HT-29 (cell line): Measurements from ENCODE around the gene CPED1. TPM values are rescaled to one million over a fixed set of nuclear protein-coding genes. Genes with fewer than 3 reads are reported as not detected.
"Not testable (repeated sequence)": the region's sequence is repeated elsewhere in the genome, so short reads cannot be mapped to it uniquely, and the experiment has no call there.

Experiments used
- DNase-seq: peaks from one replicate; pipeline ENCODE4 v3.0.0-alpha.2; 2015; ENCODE audit warnings: low spot score
- total RNA-seq: library from RNA; depleted of rRNA; stranded (reverse); fragments of >200 nt; shearing (Covaris generic); gene quantifications from 2 replicates; pipeline ENCODE4 v1.2.3, GENCODE V29; 2014

Gene CPED1
- total RNA-seq, 1 experiment from 2014 or later, result not detected

DNA sequence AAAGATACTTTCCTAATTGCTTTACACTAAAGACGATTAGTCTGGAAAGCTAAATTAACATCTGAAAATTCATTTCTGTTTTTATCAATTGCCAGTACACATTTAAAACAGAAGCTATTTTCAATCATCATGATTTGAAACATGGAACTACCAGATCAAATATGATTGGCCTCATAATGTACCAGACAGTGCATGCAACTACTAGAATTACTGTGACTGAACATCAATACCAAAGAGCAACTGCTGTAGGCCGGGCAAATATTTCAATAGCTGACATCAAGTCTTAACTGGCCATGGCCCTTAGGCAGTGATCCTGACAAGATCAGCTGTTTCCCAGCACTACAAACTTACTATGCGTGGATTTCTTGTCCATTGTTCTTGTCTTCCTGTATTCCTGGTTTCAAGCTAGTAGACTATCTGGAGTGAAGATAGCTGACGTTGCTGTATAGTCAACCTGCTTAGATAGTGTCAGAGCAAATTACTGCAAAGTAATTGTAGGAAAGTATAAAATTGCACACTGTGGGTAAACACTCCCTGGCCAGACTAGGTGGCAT, 318.6 kb downstream of the CPED1 start:
- DNase-seq, result no peak

DNA sequence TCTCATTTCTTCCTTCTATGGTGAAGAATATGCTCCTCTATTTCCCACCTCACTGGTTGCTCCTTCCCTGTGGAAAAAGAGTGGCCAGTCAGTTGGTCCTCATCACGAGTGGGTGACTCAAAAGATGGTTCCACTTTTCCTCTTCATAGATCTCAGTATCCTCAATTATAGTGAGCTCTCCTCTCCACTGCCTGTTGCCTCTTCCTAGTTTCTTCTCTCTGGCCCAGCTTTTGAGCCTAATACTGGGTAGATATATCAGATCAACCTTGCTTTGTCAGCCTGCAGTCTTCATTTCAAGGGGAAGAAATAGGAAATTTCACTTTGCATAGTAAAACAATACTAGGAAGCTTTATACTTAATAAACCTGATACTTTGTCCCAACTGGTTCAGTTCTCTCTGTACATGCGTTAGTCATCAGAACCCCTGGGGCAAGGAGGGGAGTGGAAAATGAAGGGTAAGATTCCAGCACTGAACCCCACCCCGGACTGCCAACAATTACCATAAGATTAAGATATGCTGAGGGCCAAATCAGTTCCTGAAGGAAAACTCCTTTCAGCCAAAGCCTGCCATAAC, 324.8 kb downstream of the CPED1 start:
- DNase-seq, result no peak

DNA sequence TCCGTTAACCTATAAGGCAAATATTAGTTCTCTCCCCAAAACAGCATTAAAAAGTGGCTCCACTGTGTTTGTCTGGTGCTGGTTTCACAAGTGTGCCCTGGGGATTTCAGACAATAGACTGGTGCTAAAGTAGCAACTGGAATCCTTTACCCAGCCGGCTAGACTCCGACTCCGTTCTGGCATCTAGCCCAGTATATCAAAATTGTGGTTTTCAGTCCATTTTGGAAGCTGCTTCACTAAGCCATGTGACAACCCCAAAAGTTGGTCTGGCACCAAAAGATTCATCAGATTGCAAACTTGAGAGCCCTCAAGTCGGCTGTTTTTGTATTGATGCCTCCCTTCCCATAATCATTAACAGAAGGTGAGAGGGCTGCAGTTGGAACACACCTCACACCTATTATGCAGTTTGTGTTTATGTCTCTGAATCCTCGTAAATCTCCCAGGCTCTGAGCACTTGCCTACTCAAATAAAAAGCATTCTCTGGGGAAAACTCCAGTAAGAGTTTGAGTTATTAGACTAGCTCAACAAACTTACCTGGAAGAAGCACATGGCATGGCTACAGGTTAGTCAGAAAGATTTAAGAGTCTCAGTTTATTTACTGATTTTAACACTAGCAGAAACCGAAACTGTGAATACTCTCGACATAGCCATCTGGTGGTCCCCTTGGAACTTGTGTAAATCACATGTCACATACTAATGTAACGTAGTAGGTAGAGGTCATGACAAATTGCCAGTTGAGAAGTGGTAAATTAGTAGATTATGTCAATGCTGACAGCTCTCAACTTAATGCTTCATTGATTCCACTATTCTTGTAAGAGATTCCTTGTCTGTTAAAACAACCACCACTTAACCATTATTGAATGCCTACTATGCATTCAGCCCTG, 325.5 kb downstream of the CPED1 start:
- DNase-seq, result peak; percentile 74

DNA sequence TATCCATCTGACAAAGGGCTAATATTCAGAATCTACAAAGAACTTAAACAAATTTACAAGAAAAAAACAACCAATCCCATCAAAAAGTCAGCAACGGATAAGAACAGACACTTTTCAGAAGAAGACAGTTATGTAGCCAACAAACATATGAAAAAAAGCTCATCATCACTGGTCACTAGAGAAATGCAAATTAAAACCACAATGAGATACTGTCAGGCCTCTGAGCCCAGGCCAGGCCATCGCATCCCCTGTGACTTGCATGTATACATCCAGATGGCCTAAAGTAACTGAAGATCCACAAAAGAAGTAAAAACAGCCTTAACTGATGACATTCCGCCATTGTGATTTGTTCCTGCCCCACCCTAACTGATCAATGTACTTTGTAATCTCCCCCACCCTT, 326.7 kb downstream of the CPED1 start:
- DNase-seq, result not testable (repeated sequence)

DNA sequence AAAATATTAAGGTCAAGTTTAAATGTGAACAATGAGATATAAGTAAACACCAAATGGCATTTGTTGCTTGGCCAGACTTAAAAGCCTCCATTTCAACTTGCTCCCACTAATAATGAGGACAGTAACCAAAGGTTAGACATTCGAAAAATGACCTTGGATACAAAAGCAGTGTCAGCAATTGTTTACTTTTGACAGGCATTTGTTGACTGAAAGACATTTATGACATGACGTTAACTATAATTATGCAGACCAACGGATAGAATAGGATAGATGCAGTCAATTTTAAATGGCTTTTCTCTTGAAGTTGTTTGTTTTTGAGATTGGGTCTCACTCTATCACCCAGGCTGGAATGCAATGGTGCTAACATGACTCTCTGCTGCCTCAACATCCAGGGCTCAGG, 333.9 kb downstream of the CPED1 start:
- DNase-seq, result no peak

DNA sequence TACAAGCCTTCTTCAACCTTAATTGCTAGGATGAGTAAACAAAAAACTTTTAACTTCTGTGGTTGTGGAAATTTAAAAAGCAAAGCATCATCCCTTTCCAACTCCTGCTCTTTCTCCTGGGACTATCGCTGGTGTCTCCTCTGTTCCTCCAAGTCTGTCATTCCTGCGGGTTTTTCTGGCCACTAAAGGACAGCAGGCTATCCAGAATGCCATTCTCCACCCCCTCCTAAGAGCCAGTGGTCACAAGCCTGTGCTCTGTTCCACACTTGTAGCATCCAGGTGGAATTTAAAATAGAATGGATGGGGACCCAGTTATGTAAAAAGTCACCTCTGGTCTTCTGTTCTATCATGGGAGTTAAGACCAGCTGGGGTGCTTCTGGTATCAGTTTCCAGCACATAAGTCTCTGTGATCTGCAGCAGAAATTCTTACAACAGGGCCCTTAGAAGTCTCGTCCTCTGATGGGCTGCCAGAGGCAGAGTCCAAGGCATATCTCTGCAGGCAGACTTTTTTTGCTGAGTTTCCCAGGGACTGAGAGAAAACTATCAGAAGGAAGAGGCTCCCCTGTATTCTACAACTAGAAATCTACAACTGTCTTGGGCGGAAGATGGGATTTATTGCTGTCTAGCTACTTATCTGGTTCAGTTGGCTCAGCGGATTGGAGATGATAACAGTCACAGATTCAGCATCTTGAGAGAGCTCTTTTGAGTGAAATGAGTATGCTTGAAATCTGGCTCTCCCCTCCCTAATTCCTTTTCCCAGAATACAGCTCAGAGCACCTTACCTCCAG, 335.2 kb downstream of the CPED1 start:
- DNase-seq, result no peak

DNA sequence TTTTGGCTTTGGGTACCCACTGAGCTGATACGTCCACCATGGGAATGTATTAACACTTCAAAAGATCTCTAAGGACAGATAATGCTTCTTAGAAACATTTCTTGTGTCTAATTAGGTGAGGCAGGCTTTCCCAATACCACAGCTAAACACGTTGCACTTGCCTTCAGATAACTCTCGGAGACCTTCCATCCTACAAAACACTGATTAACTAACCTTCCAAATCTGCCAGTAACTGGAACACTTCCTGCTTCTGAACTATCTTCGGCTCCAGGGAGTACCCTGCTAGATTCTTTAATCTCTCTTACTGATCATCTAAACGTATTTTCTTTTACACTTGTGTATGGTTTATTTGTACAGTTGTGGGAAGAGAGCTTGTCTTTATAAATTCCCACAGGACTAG, 339.2 kb downstream of the CPED1 start:
- no peak for DNase-seq

DNA sequence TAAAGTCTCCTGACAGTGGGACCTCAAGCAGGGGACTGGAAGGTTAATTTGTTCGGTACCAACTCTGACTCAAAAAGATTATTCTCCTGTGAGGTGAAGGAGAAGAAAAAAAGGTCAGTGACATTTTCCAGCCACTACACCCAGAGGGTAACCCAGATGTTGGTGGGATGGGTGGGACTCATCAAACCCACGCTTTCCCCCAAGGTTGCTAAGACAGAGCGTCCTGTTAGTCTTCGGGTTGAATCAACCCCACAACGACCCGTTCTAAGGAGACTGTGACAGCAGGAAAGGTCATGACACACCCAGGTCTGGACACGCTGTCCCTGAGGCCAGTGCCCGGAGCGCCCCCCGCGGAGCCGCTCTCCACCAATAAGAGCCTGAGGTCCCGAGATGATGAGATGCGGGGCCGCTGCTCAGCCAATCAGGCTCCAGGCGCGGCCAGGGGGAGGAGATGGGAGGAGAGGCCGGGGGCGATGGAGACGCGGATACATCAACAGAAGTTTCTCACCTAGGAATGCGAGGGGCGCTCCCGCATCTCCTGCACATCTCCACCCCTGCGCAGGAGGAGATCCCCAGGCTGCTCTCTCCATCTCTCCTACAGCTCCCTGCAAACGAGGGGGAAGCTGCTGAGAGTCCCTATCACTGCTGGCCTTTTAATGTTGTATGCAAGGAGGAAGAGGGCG, 340.1 kb downstream of the CPED1 start, which contains the start of gene WNT16:
Gene WNT16, plus strand, starts transcription at position 493 of the 683 bp plus-strand sequence. CDS start 293 bp downstream, outside the sequence.
- no peak for DNase-seq

DNA sequence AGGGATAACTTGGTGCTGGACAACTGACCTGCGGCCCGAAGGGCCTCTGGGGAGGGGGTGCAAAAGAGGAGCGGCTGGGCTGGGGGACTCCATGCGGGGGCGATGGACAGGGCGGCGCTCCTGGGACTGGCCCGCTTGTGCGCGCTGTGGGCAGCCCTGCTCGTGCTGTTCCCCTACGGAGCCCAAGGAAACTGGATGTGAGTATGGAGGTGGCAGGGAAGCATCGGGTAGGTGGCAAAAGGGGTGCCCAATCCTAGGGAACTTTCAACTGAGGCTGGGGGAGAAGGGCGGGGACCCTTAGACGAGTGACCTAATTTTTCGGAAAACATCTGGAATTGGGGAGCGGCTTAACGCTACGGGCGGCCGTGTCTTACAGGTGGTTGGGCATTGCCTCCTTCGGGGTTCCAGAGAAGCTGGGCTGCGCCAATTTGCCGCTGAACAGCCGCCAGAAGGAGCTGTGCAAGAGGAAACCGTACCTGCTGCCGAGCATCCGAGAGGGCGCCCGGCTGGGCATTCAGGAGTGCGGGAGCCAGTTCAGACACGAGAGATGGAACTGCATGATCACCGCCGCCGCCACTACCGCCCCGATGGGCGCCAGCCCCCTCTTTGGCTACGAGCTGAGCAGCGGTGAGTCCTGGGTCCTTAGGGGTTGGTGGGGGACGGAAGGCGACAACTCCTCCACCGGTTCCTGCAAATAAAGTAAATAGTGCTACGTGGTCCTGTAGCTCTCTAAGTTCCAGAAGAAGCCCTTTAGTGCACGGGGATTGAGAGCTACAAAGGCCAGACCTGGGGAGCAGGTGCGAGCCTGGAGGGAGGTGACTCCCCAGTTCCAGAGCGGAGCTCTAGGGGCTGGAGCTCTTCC, 340.9 kb downstream of the CPED1 start:
- DNase-seq, result no peak

DNA sequence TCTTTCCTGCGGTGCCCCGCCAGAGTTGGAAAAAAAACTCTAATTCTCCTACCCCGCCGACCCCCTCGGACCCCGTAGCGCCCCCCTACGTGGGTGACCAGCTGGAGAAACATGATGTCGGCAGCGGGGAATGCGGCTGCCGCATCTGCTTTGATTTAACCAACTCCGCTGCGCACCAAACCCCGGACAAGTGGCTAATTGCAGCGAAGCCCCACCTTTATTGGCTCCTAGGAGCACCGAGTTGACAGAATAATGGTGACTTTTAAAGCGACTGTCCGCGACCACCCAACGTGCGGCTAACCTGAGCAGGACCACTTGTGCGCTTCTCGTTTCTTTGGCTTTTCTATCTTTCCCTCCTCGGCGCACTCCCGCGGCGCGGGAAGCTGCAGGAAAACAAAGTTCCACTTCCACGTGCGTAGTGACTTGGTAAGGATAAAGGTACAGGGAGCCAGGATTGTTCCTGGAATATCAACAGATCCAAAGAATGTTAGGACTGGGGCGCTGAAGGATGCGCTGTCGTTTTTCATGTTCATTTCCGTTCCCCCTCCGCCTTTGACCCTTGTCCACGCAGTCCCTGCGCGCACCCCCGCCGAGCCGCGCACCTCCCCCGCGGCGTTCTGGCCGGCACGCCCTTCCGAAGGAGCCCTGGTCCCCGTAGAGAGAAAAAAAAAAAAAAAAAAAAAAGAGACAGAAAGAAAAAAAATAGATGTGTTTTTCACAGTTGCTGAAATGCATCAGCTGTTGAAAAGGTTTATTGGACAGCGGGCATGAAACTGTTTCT, 341.7 kb downstream of the CPED1 start:
- DNase-seq, result no peak

DNA sequence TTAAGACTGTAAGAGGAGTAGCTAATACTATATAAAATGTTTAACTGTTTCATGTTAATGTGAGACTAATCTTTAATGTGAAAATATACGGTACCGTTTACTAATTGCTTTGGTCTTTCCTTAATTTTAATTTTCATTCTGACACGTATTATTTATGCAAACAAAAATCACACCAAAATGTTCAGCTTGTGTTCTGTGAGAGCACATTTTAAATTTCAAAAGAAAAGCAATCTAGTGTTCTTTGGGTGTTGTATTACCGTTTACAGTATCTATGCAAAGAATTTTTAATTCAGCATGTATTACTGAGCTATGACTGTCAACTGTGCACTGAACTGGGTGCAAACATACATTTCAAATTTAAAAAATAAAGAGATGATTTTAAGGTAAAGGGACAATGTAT, 342.5 kb downstream of the CPED1 start:
- no peak for DNase-seq

DNA sequence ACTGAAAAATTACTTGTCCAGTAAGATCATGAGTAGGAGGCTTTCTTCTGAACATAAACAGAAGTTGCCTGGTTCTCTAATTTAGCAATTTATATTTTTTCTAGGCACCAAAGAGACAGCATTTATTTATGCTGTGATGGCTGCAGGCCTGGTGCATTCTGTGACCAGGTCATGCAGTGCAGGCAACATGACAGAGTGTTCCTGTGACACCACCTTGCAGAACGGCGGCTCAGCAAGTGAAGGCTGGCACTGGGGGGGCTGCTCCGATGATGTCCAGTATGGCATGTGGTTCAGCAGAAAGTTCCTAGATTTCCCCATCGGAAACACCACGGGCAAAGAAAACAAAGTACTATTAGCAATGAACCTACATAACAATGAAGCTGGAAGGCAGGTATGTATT, 343.1 kb downstream of the CPED1 start:
- no peak for DNase-seq

DNA sequence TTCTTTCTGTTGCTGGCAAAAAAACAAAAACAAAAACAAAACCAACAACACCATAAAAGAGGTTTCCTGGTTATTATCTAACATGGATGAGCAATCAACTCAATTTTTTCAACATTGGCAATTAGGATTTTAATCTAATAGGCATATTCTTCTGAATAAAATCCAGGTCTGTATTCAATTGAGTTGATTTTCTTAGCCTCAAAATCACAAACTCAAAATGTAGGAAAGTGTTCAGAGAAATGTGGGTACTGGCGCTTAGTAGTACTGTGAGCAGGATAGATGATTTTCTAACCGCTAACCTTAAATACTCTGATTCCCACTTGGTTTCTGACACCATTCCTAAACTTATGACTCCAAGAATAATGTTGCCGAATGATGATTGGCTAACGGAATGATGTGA, 345.9 kb downstream of the CPED1 start:
- no peak for DNase-seq

DNA sequence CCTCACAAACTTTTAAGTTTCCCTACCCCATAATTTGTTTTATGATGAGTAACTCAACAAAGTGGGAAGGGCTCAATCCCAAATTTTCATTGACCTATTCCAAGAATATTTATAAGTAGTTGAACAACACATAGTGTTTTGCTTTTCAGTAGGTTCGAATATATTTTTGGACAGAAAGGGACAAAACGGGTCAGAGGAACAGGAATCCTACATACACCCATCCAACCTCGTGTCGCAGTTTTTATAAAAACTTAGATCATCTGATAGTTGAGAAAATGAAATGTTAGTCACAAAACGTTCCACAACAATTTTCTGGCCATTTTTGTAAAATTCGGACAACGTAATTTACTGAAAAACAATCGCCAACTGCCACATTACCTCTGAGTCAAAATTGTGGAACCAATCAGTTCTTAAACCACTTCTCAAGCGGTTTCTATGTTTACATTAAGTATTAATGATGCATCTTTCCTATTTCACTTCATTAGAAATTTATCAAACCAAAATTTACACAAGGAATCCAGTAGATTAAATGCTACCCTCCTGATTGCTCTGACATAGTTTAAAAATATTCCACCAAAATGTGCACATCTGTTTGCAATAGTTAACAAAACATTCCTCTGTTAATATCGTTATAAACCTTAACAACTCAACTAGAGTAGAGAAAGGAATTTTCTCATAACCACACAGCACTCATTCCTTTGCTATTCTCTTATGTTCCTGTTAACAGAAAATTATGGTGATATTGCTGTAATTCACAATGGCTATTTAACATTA, 346.6 kb downstream of the CPED1 start:
- no peak for DNase-seq

DNA sequence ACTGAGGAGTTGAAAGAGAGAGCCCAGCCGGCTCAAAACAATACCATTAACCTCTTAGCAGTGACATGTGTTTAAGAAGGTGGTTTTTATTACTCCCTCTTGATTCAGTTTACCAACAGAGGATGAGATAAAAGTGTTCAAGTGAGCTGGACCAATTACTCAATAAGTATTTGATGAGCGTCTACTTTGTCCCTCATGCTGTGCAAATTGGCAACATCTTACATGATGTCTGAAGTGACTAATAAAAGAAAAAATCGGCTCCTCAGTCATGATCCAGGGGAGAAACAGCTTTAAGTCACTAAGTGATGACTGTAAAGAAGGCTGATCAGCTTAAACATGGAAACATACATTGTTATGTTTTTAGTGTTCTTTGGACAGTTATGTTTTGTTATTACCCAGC, 348.1 kb downstream of the CPED1 start:
- DNase-seq, result no peak

DNA sequence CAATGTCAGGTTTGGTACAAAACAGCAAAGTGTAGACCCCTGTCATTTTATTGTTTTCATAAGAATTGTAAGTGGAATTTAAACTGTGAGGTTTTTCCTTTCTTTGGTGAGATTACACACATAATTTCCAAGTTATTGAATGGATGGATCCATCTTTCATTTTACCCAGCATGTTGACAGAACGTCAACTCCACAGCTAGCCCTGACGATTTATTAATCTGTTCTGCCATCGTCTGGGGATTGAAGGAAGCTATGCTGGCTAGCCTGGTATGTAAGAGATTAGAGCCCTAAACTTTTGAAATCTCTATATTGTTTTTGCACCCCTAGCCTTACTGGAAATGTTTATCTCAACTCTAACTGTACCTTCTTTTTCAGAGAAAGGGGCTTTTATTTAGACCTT, 348.9 kb downstream of the CPED1 start:
- peak; percentile 35 for DNase-seq

DNA sequence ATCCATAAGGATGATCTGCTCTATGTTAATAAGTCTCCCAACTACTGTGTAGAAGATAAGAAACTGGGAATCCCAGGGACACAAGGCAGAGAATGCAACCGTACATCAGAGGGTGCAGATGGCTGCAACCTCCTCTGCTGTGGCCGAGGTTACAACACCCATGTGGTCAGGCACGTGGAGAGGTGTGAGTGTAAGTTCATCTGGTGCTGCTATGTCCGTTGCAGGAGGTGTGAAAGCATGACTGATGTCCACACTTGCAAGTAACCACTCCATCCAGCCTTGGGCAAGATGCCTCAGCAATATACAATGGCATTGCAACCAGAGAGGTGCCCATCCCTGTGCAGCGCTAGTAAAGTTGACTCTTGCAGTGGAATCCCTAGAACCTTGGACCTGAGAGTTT, 350.6 kb downstream of the CPED1 start:
- DNase-seq, result no peak

DNA sequence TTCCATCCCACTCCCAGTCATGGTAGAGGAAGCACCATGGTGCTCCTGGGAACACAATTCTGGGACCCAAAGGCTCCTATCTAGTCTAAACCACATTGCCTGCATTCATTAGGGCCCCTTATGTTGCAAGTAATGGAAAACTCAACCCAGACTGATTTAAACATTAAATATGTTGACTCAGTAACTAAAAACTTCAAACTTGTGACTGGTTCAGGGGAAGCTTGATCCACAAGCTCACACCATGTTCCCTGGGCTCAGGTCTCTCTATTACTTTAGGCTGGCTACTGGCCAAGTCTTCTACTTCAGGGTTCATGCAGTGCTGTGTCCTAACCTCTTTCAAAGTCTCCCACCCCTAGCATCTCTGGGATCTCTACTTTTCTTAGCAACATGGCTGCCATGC, 353.4 kb downstream of the CPED1 start:
- DNase-seq, result no peak

DNA sequence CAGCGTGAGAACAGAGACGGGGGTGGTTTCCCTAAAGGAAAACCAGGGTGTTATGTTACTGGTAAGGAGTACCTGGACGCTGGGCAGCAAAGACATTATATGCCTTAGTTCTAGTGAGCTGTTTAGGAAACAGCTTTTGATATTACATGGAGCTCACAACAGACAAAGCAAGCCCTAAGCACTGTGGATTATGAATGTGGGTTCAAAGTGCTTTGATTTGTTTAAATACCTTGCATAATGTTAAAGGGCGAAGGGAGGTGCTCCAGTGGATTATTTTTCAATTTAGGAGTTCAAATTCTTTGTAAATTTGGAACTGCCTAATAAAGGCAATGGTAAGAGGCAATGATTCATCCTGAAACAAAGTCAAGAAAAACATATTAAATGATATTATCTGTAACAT, 354.1 kb downstream of the CPED1 start:
- no peak for DNase-seq
